Liver (tissue), 3 donors: ENCODE results near the gene CFAP221.

Source experiments
- JUND ChIP-seq, 2 donors: IDR thresholded peaks; 2 replicates each; pipeline ENCODE4 v1.6.1; 2016; ENCODE audit warnings: antibody characterized with exemption in 2 of 2
- YY1 ChIP-seq: IDR thresholded peaks from 2 replicates; pipeline ENCODE4 v1.6.1; 2016; ENCODE audit warnings: antibody characterized with exemption, mild to moderate bottlenecking
- TF ChIP-seq, protein P1 (sequence below): fragments of 150-350 bp; IDR thresholded peaks from 2 replicates; pipeline ENCODE4 v1.5.1; 2017; ENCODE audit warnings: improper control_type of control experiment, low read depth, low read length; ENCODE audit not compliant: missing input control
- donor health status: healthy.
- donor health status: healthy.

- TF ChIP-seq, protein P1, sequence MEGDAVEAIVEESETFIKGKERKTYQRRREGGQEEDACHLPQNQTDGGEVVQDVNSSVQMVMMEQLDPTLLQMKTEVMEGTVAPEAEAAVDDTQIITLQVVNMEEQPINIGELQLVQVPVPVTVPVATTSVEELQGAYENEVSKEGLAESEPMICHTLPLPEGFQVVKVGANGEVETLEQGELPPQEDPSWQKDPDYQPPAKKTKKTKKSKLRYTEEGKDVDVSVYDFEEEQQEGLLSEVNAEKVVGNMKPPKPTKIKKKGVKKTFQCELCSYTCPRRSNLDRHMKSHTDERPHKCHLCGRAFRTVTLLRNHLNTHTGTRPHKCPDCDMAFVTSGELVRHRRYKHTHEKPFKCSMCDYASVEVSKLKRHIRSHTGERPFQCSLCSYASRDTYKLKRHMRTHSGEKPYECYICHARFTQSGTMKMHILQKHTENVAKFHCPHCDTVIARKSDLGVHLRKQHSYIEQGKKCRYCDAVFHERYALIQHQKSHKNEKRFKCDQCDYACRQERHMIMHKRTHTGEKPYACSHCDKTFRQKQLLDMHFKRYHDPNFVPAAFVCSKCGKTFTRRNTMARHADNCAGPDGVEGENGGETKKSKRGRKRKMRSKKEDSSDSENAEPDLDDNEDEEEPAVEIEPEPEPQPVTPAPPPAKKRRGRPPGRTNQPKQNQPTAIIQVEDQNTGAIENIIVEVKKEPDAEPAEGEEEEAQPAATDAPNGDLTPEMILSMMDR: no peak
- no peak for TF ChIP-seq YY1
- no peak for TF ChIP-seq JUND (IDR thresholded peaks at IDR 0.05)
Observed at GRCh38 chr2:119680457-119681202, 136.4 kb downstream of the CFAP221 start.
